ENCODE data around the gene COG2.

GRCh38 chr1:230642263-230642959, at the start of gene COG2:
- peak; percentile 99 to 100 (median 100) for TF ChIP-seq CTCF (IDR thresholded peaks at IDR 0.05)
- TF ChIP-seq POLR2A (IDR thresholded peaks at IDR 0.05): peak; percentile 26 to 50
- TF ChIP-seq EP300 (IDR thresholded peaks at IDR 0.05): peak in 1 of 2 donors; percentile 84

Data from tibial nerve (tissue), 4 donors.